Endothelial cell of umbilical vein (primary cell): ENCODE results near the gene ENHO.

Source experiments
- CTCF ChIP-seq, 2 donors: IDR thresholded peaks; 1 replicate in 1 of 2; 2 replicates in 1 of 2; pipeline ENCODE4 v1.5.1; 2011; ENCODE audit warnings: low read length in 2 of 2, mild to moderate bottlenecking in 2 of 2, moderate library complexity in 2 of 2, control low read depth in 1 of 2, inconsistent platforms in 1 of 2, low read depth in 1 of 2; ENCODE audit not compliant: insufficient read depth in 1 of 2; ENCODE audit errors: extremely low read depth in 1 of 2
- JUN ChIP-seq: IDR thresholded peaks from 2 replicates; pipeline ENCODE4 v1.6.1; 2011; ENCODE audit warnings: borderline replicate concordance, low read depth; ENCODE audit not compliant: insufficient read length, insufficient read depth
- MAX ChIP-seq: IDR thresholded peaks from 2 replicates; pipeline ENCODE4 v1.6.1; 2011; ENCODE audit not compliant: insufficient read depth, insufficient read length
- MYC ChIP-seq: IDR thresholded peaks from one replicate; pipeline ENCODE4 v1.6.1; 2011; ENCODE audit warnings: mild to moderate bottlenecking, low read depth, low read length

- no peak for TF ChIP-seq JUN
- TF ChIP-seq MAX = no peak
- no peak for TF ChIP-seq MYC
- no peak for TF ChIP-seq CTCF (IDR thresholded peaks at IDR 0.05; ENCODE audit: extremely low read depth in 1 of 2, insufficient read depth in 1 of 2, low read depth in 1 of 2, low read length in 2 of 2)
Measured at GRCh38 chr9:34568133-34568532, 45.3 kb upstream of the ENHO start.
